PC-3 (cell line): Measurements from ENCODE around the gene PCBP2. TPM values are rescaled to one million over a fixed set of nuclear protein-coding genes. Genes with fewer than 3 reads are reported as not detected.
"Not testable (repeated sequence)": the region's sequence is repeated elsewhere in the genome, so short reads cannot be mapped to it uniquely, and the experiment has no call there.

Experiments
- ATAC-seq: fragments of 200-7000 bp; cut with Tn5 transposase; 2 replicates; pipeline ENCODE4 v1.9.1; 2020; ENCODE audit warnings: mild to moderate bottlenecking, moderate library complexity
- BruUV-seq: library from RNA; stranded (reverse); fragments of 400-500 nt; replicated peaks from 2 replicates; lab custom pipeline; 2021; lab: Mats Ljungman, UMichigan
- CTCF ChIA-PET: fragments of 300-600 bp; sonication (Branson Sonifier 250); formaldehyde crosslinking; loops from one replicate; lab custom pipeline; 2022; ENCODE audit warnings: antibody characterized with exemption; lab: Charles Lee
- POLR2A ChIA-PET: fragments of 300-600 bp; sonication (Branson Sonifier 250); formaldehyde crosslinking; loops from one replicate; lab custom pipeline; 2022; ENCODE audit warnings: antibody characterized with exemption; ENCODE audit not compliant: unreplicated experiment; lab: Charles Lee
- DNase-seq: peaks from one replicate; pipeline ENCODE4 v3.0.0-alpha.2; 2015
- H2AFZ ChIP-seq: fragments of 300-600 bp; sonication (generic); 2 replicates; pipeline ENCODE4 v1.6.0; 2016; ENCODE audit warnings: antibody characterized with exemption, low read length
- H3F3A ChIP-seq: fragments of 300-600 bp; sonication (generic); one replicate; pipeline ENCODE4 v1.6.0; 2017; ENCODE audit warnings: antibody characterized with exemption, low read length, control low read depth, mild to moderate bottlenecking; ENCODE audit not compliant: unreplicated experiment
- H3K27ac ChIP-seq: fragments of 300-600 bp; sonication (generic); 2 replicates; pipeline ENCODE4 v1.5.1; 2016; ENCODE audit warnings: mild to moderate bottlenecking, low read length
- H3K27me3 ChIP-seq: fragments of 300-600 bp; sonication (generic); 2 replicates; pipeline ENCODE4 v1.6.1; 2016; ENCODE audit warnings: low read length, mixed read lengths
- H3K36me3 ChIP-seq: fragments of 300-600 bp; sonication (generic); 2 replicates; pipeline ENCODE4 v1.6.1; 2016; ENCODE audit warnings: low read depth, mixed run types, low read length, mixed read lengths
- H3K4me1 ChIP-seq: fragments of 300-600 bp; sonication (generic); 2 replicates; pipeline ENCODE4 v1.5.1; 2016; ENCODE audit warnings: low read length; ENCODE audit not compliant: insufficient read depth
- H3K4me2 ChIP-seq: fragments of 300-600 bp; sonication (generic); 2 replicates; pipeline ENCODE4 v1.6.0; 2016; ENCODE audit warnings: low read length
- H3K4me3 ChIP-seq: fragments of 300-600 bp; sonication (generic); 2 replicates; pipeline ENCODE4 v1.5.1; 2016; ENCODE audit warnings: mild to moderate bottlenecking, low read length, mixed read lengths
- H3K79me2 ChIP-seq: fragments of 300-600 bp; sonication (generic); 2 replicates; pipeline ENCODE4 v1.6.1; 2017; ENCODE audit warnings: low read length, mixed read lengths
- H3K9ac ChIP-seq: fragments of 300-600 bp; sonication (generic); 2 replicates; pipeline ENCODE4 v1.6.0; 2016; ENCODE audit warnings: mild to moderate bottlenecking, low read length
- H3K9me2 ChIP-seq: fragments of 300-600 bp; sonication (generic); replicated peaks from 2 replicates; pipeline ENCODE4 v1.6.1; 2016; ENCODE audit warnings: mixed run types, low read length, mixed read lengths
- H3K9me3 ChIP-seq: fragments of 300-600 bp; sonication (generic); 2 replicates; pipeline ENCODE4 v1.6.1; 2016; ENCODE audit warnings: low read length, mixed read lengths
- H4K20me1 ChIP-seq: fragments of 300-600 bp; sonication (generic); 2 replicates; pipeline ENCODE4 v1.6.1; 2016; ENCODE audit warnings: low read length, mixed read lengths
- CTCF ChIP-seq: fragments of 300-600 bp; sonication (generic); conservative IDR thresholded peaks from 2 replicates; pipeline ENCODE4 v1.5.1; 2017; ENCODE audit warnings: antibody characterized with exemption, low read depth, mild to moderate bottlenecking, low read length
- EZH2 ChIP-seq: fragments of 300-600 bp; sonication (generic); IDR thresholded peaks from one replicate; pipeline ENCODE4 v1.6.1; 2017; ENCODE audit warnings: antibody characterized with exemption, mild to moderate bottlenecking, low read length; ENCODE audit not compliant: unreplicated experiment
- EZH2phosphoT487 ChIP-seq: fragments of 300-600 bp; sonication (generic); IDR thresholded peaks from 2 replicates; pipeline ENCODE4 v1.6.1; 2018; ENCODE audit warnings: mild to moderate bottlenecking, antibody characterized with exemption, low read length, borderline replicate concordance
- intact Hi-C: fragments of 100-400 bp; cut with micrococcal nuclease; formaldehyde crosslinking; loops from 2 replicates; pipeline ENCODE4 v1.9.0; 2023
- total RNA-seq: library from RNA; depleted of rRNA; stranded (reverse); fragments of >200 nt; gene quantifications from 2 replicates; pipeline ENCODE4 v1.2.3, GENCODE V29; 2014

The PCBP2 gene
- total RNA-seq, 1 experiment from 2014 or later: 204 TPM

- H2AFZ ChIP-seq, ATAC-seq, H3K4me2 ChIP-seq, H4K20me1 ChIP-seq, intact Hi-C loops, H3K9me3 ChIP-seq, H3F3A ChIP-seq, DNase-seq, H3K9ac ChIP-seq, BruUV-seq, H3K27ac ChIP-seq, H3K9me2 ChIP-seq, H3K4me3 ChIP-seq, CTCF ChIA-PET, H3K79me2 ChIP-seq, H3K27me3 ChIP-seq: not testable (repeated sequence)
- Histone ChIP-seq H3K4me1 (peaks cover 14% of the 10 kb centered on the region), H3K36me3 (peaks cover 14% of the 10 kb centered on the region)
- POLR2A ChIA-PET: interaction anchor here (0.7 kb wide), 1 partner anchor 91 kb away, joined by 3 read pairs; no protein-coding TSS in a partner anchor
Measured at GRCh38 chr12:53417291-53417816, 34.5 kb upstream of the PCBP2 start.

- H2AFZ ChIP-seq: no peak overlapping the region
- peaks cover 7% of the 10 kb centered on the region for H3K36me3 ChIP-seq
- H3K4me2 ChIP-seq: no peak overlapping the region
- H3K27ac ChIP-seq: no peak overlapping the region
- H3K9ac ChIP-seq: no peak overlapping the region
- no peaks in the 10 kb centered on the region for H3K27me3 ChIP-seq
- peaks cover 14% of the 10 kb centered on the region for H3K4me1 ChIP-seq
- no peaks in the 10 kb centered on the region for H3F3A ChIP-seq
- TF ChIP-seq CTCF (no peak), EZH2 (no peak), EZH2phosphoT487 (no peak)
- CTCF ChIA-PET: interaction anchor here (0.6 kb wide), 1 partner anchor 66 kb away, joined by 5 read pairs; no protein-coding TSS in a partner anchor
- no peaks in the 10 kb centered on the region for H3K9me3 ChIP-seq
- H3K4me3 ChIP-seq: no peak overlapping the region
- DNase-seq (no peak), ATAC-seq (no peak)
- H3K79me2 ChIP-seq: no peaks in the 10 kb centered on the region
- BruUV-seq: no TSS peak
- intact Hi-C loops: no loop called here
- no peaks in the 10 kb centered on the region for H3K9me2 ChIP-seq
- POLR2A ChIA-PET: interaction anchor here (0.6 kb wide), 1 partner anchor 60 kb away, joined by 4 read pairs; no protein-coding TSS in a partner anchor
- no peaks in the 10 kb centered on the region for H4K20me1 ChIP-seq
Measured at GRCh38 chr12:53418221-53418620, 33.7 kb upstream of the PCBP2 start.

- POLR2A ChIA-PET: interaction anchor here (0.6 kb wide), 2 partner anchors 8 to 31 kb away, joined by 3 to 4 read pairs; no protein-coding TSS in a partner anchor
- DNase-seq (peak; percentile 14), ATAC-seq (no peak; the same call in 1 of the 2 replicates)
- intact Hi-C loops: loop anchor here (2.0 kb wide), 2 partner anchors 31 to 39 kb away; partner anchors contain the start of gene SP1
- Histone ChIP-seq H3K27me3 (no peaks in the 10 kb centered on the region), H3K4me1 (peaks cover 14% of the 10 kb centered on the region), H3K9ac (no peak overlapping the region), H3K9me2 (no peaks in the 10 kb centered on the region), H3K79me2 (no peaks in the 10 kb centered on the region), H3K36me3 (no peaks in the 10 kb centered on the region; the same call in 1 of the 2 replicates), H3F3A (no peaks in the 10 kb centered on the region), H3K4me2 (no peak overlapping the region), H3K27ac (no peak overlapping the region), H3K9me3 (no peaks in the 10 kb centered on the region), H4K20me1 (no peaks in the 10 kb centered on the region), H2AFZ (no peak overlapping the region), H3K4me3 (no peak overlapping the region)
- TF ChIP-seq EZH2 (no peak), CTCF (no peak), EZH2phosphoT487 (no peak)
- BruUV-seq: no TSS peak
- CTCF ChIA-PET: no interaction called here
Measured at GRCh38 chr12:53419756-53420155, 32.1 kb upstream of the PCBP2 start.

GRCh38 chr12:53422247-53422646, 29.7 kb upstream of the PCBP2 start:
- H3K27me3 ChIP-seq, H2AFZ ChIP-seq, H3K9me2 ChIP-seq, H3F3A ChIP-seq, intact Hi-C loops, H3K36me3 ChIP-seq, H3K4me3 ChIP-seq, BruUV-seq, H4K20me1 ChIP-seq, ATAC-seq, DNase-seq, H3K27ac ChIP-seq, H3K4me2 ChIP-seq, H3K9me3 ChIP-seq, H3K9ac ChIP-seq, H3K79me2 ChIP-seq, POLR2A ChIA-PET: not testable (repeated sequence)
- CTCF ChIA-PET: interaction anchor here (0.7 kb wide), 1 partner anchor 41 kb away, joined by 6 read pairs; no protein-coding TSS in a partner anchor
- H3K4me1 ChIP-seq: peaks cover 21% of the 10 kb centered on the region
